Stimulated activated CD4-positive, alpha-beta T cell treated with anti-CD3 and anti-CD28 coated beads, Interleukin-15, amount 100 ng/mL, for 1 hour (primary cell): ENCODE data around the gene TCAP.

Source experiments
- DNase-seq, 2 donors: peaks; one replicate each; pipeline ENCODE4 v3.0.0-alpha.2; 2020; ENCODE audit warnings: low read depth in 1 of 2, low spot score in 1 of 2

Gene TCAP

GRCh38 chr17:39666231-39666600, 1.1 kb downstream of the TCAP start:
- no peak for DNase-seq

DNA sequence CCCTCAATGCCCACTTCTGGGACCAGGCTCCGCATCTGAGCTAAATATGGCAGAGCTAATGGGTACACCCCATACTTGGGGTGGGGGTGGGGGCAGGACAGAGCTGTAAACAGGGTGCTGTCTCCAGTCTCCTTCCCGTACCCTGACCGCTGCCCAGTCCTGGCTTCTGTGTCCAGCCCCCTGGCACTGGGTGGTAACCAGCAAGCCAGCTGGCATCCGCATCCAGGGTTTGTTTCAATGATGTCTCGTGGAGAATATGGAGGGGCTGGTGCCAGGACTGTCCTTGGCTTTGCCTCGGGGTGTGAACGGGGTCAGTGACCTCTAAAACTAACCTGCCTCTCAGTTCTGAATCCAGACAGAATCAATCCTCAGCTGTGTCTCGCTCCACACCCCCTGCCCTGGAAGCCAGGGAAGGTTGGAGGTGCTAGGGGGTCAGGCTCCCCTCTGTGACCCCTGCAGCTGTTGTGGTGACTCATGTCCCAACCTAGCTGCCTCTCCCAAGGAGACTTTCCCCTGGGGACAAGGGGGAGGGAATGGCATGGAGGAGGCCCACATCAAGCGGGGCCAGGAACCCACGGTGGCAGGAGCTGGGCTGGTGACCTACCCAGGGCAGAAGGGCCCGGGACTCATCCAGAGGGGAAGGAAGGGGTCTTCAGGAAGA, 1.6 kb downstream of the TCAP start:
- no peak for DNase-seq

DNA sequence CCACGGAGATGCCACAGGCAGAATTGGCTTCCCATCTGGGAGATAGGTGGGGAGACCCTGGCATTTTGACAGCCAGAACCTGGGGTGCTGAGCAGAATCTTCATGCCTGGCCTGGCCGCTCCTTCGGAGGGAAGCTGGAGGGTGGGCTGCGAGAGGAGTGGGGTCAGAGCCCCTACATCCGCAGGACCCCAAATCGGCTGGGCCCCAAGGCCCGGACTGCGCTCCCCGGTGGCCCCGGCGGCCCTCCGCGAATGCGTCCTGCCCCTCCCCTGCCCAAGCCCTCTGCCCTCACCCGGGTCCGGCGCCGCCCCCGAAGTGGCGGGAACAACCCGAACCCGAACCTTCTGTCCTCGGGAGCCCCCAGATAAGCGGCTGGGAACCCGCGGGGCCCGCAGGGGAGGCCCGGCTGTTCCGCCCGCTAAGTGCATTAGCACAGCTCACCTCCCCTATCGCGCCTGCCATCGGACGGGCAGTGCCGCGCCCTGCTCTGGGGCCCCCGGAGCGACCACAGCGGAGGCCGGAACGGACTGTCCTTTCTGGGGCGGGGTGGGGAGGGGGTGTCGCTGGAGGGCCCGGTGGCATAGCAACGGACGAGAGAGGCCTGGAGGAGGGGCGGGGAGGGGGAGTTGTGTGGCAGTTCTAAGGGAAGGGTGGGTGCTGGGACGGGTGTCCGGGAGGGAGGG, 2.3 kb downstream of the TCAP start:
- no peak for DNase-seq

- peak; percentile 38 to 69 for DNase-seq
Measured at GRCh38 chr17:39667945-39668924, 3.1 kb downstream of the TCAP start, which contains the start of gene PNMT. PNMT (plus strand) TSS chr17:39668453; CDS start chr17:39668476, 23 bp downstream.

GRCh38 chr17:39669897-39670735, 5.0 kb downstream of the TCAP start:
- DNase-seq = no peak

- DNase-seq = no peak
Measured at GRCh38 chr17:39670746-39671145, 5.6 kb downstream of the TCAP start.

DNA sequence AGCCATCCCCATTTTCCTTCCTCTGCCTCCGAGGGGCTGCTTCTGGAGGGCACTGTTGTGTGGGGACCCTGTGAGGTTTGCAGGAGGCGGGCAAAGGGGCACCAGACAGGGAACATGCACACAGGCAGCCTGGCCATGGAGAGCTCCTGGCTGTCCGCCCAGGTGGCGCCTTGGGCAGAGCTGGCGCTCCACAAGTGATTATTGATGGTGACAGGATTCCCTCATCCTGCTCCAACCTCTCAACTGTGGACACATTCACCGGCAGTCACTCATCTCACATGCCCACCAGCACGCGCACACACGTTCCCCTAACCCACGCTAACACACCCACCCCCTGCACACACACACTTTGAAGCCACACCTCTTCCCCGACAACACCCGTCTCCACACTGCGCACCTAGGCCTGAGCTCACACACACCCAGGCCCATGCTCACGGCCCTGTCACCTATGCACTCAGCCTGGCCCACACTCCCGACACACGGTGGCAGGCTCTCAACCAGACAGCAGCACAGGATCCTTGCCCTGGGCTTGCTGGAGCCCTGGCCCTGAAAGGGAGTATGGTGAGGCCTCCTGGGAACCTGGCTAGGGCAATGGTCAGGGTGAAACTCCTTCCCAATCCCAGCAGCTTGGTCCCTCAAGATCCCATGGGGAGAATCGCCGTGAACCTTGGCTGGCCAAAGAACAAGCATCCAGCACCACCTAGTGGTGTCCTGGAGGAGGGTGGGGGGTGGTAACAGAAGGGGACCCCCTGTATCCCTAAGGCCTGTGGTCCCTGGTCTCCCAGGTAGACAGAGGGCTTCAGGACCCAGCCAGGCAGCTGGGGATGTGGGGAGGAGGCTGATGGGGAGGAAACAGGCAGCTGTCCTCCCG, 6.7 kb downstream of the TCAP start:
- DNase-seq = no peak

GRCh38 chr17:39672522-39673334, 7.6 kb downstream of the TCAP start:
- DNase-seq = no peak

DNA sequence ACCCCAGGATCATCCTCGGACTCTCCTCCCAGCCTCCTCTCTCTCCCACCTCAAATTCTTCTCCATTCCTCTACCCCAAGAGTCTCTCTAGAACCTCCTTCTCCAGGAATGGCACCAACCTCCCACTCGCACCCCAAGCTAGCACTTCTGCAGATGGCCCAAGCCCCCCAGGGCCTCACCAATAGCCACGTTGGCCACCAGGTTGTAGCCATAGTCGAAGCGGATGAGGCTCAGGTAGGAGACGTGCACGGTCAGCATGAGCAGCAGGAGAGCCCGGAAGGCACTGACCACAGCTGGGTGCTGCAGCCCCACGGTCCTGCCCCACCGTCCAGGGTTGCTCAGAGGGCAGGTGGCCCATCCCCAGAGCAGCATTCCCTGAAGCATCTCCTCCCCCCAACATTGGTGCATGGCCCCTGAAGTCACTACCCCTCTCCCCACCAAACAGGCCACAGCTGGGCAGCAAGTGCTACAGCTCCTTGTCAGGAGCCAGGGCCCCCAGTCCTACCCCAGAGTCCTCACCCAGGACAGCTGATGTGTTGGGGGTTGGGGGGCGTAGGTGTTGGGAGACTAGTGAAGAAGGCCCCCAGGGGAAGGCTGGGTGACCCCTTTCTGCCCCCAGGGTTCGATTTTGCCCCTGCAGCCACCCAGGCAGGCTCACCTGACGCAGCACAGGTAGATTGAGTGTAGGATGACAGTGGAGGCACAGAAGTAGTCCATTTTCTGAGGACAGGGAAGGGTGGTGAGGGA, 8.4 kb downstream of the TCAP start:
- no peak for DNase-seq

GRCh38 chr17:39674179-39674578, 9.0 kb downstream of the TCAP start:
- DNase-seq = no peak

DNA sequence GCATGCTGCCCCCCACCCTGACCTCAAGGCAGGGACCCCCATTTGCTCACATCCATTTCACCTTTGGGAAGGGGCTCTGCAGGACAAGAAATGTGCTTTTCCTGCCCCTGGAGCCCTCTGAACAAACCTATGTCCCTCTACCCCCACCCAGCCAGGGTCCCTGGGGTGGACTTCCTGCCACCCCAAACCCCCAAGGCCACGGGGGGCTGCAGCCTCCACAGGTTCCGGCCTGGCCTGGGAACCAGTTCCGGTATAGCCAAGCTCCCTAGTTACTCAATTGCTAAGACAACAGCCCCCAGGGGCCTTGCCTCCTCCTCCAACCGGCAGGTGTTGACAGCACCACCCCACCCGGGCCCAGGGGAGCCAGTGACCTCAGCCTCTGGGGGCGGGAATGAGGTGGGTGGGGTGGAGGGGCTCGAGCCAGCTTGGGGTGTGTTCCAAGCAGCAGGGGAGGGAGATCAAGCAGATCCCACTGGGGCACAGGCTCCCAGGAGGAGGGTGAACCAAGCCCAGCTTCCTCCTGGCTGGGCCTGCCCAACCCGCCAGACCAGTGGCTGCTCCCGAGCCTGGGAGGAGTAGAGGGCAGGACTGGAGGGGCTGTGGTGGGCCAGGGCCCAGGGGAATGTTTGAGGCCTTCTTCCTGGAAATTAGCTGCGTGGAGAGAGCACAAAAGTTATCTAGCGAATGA, 9.7 kb downstream of the TCAP start:
- DNase-seq = no peak

DNA sequence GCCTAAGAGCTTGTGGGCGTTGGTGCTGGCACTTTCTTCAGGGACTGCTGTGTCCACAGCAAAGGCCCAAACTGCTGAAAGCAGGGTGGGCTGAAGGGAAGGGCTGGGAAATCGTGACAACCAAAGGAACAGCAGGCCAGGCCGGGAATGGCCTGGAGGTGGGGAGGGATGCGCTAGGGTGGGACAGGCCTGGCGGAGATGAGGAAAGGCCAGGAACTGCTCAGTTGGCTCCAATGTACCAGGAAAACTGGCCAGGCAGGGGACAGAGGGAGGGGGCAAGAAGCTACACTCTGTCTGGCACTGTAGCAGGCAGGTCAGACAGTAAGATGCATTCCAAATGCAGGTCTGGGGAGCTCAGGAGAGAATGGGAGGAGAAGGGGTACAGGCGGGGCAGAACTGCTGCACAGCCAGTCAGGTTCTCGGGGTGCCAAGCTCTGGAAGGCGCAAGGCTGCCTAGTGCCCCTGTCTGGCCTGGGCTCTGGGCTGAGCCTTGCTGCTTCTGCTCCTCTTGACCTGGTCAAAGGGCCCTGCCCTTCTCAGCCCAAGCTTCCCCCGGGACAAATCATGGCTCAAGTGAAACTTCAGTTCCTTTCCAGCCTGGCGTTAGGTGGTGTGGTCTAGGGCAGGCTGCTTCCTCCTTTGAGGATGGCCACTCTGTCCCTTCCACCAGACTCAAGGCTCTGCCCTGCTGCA, 10.4 kb downstream of the TCAP start:
- DNase-seq = no peak

GRCh38 chr17:39676198-39676819, 11.2 kb downstream of the TCAP start:
- no peak for DNase-seq

DNA sequence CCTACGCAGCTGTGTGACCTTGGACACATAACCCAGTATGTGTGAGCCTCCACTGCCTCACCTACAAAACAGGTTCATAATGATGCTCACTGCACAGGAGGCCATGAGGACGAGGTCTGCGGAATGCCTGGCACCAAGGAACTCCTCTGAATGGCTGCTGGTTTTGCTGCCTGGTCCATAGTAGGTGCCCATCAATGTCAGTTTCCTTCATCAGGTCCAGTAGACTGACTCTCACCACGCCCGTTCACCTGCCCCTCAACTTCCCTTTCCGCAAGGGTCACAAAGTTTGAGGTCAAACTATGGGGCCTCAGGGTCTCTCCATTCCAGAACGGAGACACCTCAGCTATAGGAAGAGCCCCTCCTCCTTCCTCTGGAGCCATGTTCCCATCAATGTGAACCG, 11.9 kb downstream of the TCAP start:
- DNase-seq = no peak

GRCh38 chr17:39677542-39678339, 12.6 kb downstream of the TCAP start:
- no peak for DNase-seq
